Astrocyte (in vitro differentiated cells and primary cell): ENCODE results near the gene PRKCB.

ENCODE experiments used
- CTCF ChIP-seq: IDR thresholded peaks from 2 replicates; pipeline ENCODE4 v1.5.1; 2011; ENCODE audit warnings: low read depth, mild to moderate bottlenecking, inconsistent platforms, low read length, moderate library complexity; ENCODE audit not compliant: insufficient read depth
- EZH2 ChIP-seq: IDR thresholded peaks from 2 replicates; pipeline ENCODE4 v1.6.1; 2012; ENCODE audit warnings: mild to moderate bottlenecking, low read length, inconsistent platforms; ENCODE audit not compliant: insufficient read depth

DNA sequence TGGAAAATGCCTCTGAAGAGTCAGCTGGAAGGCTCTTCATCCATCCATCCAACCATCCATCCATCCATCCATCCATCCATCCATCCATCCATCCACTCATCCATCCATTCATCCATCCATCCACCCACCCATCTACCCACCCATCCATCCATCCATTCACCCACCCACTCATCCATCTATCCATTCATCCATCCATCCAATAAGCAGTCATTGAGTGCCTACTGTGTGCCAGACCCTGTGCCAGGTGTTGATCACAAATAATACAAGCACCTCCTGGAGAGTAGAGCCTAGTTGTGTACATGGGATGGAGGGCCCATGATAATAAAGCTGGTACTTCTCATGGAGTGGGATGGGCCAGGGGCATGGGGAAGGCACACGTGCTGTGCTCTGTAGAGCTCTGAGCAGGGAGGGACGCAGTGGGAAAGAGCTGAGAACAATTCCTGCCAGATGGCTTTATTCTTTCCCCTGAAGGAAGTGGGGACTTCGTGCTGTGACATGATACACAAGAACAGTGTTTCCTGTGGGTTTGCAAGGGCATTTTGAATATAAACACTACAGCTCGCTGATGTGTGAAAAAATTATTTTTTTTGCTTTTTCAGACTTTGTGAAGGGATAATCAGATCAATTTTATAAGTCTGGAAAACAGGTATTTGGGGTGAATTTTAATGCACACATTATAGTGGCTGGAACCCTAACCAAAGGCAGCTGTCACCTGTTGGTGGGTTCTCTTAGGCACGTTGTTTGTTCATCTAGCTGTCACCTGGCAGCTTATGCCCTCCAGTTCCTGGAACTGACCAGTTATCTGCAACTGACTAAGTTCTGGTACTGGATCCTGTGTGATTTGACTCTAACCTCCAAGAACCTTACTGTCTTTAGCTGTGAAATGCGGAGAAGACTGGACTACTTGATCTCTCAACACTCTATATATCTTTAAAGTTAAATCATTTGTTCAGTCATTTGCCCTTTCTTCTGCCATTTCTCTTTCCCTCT is 61.3 kb downstream of the PRKCB start:
- TF ChIP-seq CTCF = no peak
- TF ChIP-seq EZH2 = no peak
